Heart left ventricle (tissue), 13 donors: ENCODE measurements around the gene GLDC.

Experiments used
- POLR2A ChIP-seq, 2 donors: fragments of 450-650 bp; IDR thresholded peaks; one replicate each; pipeline ENCODE4 v1.6.1; 2017; ENCODE audit warnings: antibody characterized with exemption in 2 of 2, mild to moderate bottlenecking in 2 of 2, moderate library complexity in 2 of 2
- TF ChIP-seq, protein P1 (sequence below), 12 donors: fragments of 200-600 bp; sonication (generic) in 4 of 12; IDR thresholded peaks; one replicate each; pipeline versions ENCODE4 v1.5.0 to v1.8.0; 2018 to 2022; ENCODE audit warnings: antibody characterized with exemption in 12 of 12, mild to moderate bottlenecking in 5 of 12
- donor health status: ischemic (EF 13 %, LVEDD 7.1; RV severe dilation, severe dysfunction).
- donor health status: DM: no; HTN: yes; CAD: no.
- donor health status: DM: no; HTN: no; CAD: no.
- donor health status: ischemic (EF 25% LVEDD 6.9; RV normal size, moderate dysfunction).
- donor health status: ischemic (EF 25% LVEDD 5.7; RV mildly dilated, moderate dysfunction).
- donor health status: ischemic (EF 35%, LVEDD 5.7; RV mildly dilated, moderate dysfunction).
- donor health status: nonischemic (EF 11% LVEDD 7.7; RV severe dilation, severe dysfunction).
- donor health status: DM: yes; HTN: yes; CAD: no.
- donor health status: PGD.
- donor health status: ischemic (EF 29% LVEDD 5.4; RV normal size, mild dysfunction).
- donor health status: nonischemic (EF 23%, LVEDD 6.1; RV moderate dilation, normal function).

DNA sequence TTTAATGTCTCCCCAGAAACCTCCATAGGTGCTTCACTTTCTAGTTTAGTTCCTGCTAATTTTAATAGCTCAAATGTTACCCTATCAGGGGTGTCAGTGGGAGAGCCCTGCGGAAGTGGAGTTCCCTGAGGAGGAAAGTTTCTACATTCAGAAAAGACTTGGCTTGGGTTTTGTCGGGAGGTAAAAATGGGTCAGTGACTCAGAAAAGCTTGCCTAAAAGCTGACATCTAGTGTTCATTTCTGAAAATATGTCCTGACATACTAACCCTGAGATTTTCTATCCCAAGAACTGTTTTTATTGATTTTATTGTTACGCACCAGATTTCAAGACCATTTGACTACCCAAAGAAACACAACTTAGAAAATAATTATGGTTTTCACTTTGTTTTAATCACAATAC lies 40.9 kb upstream of the GLDC start:
- no peak for TF ChIP-seq POLR2A (IDR thresholded peaks at IDR 0.05)
- TF ChIP-seq, protein P1, sequence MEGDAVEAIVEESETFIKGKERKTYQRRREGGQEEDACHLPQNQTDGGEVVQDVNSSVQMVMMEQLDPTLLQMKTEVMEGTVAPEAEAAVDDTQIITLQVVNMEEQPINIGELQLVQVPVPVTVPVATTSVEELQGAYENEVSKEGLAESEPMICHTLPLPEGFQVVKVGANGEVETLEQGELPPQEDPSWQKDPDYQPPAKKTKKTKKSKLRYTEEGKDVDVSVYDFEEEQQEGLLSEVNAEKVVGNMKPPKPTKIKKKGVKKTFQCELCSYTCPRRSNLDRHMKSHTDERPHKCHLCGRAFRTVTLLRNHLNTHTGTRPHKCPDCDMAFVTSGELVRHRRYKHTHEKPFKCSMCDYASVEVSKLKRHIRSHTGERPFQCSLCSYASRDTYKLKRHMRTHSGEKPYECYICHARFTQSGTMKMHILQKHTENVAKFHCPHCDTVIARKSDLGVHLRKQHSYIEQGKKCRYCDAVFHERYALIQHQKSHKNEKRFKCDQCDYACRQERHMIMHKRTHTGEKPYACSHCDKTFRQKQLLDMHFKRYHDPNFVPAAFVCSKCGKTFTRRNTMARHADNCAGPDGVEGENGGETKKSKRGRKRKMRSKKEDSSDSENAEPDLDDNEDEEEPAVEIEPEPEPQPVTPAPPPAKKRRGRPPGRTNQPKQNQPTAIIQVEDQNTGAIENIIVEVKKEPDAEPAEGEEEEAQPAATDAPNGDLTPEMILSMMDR (IDR thresholded peaks at IDR 0.05) = peak in 7 of 12 donors; percentile 4 to 45 (median 20)
